H9 (cell line): ENCODE measurements around the gene CFAP77. TPM values are rescaled to one million over a fixed set of nuclear protein-coding genes. Genes with fewer than 3 reads are reported as not detected.
A peak's percentile ranks its signal among the peaks of the same experiment; 100 is the strongest.

Experiments used
- DNase-seq: peaks from one replicate; pipeline ENCODE4 v3.0.0-alpha.2; 2017
- H2AFZ ChIP-seq: one replicate; pipeline ENCODE4 v1.6.1; 2013; ENCODE audit warnings: mild to moderate bottlenecking, low read length, control low read depth, moderate library complexity
- H2AK5ac ChIP-seq: 2 replicates; pipeline ENCODE4 v1.6.1; 2013; ENCODE audit warnings: low read length, control low read depth, mixed read lengths; ENCODE audit not compliant: insufficient read length
- H2BK120ac ChIP-seq: one replicate; pipeline ENCODE4 v1.6.1; 2013; ENCODE audit warnings: low read depth, mild to moderate bottlenecking, low read length, control low read depth, inconsistent platforms; ENCODE audit not compliant: poor library complexity, severe bottlenecking
- H2BK12ac ChIP-seq: 2 replicates; pipeline ENCODE4 v1.6.1; 2013; ENCODE audit warnings: low read length, control low read depth, mixed read lengths, low read depth; ENCODE audit not compliant: insufficient read length
- H2BK15ac ChIP-seq: 2 replicates; pipeline ENCODE4 v1.6.1; 2013; ENCODE audit warnings: low read depth, low read length, control low read depth
- H2BK20ac ChIP-seq: one replicate; pipeline ENCODE4 v1.6.1; 2013; ENCODE audit warnings: low read depth, mild to moderate bottlenecking, low read length, control low read depth, inconsistent platforms; ENCODE audit not compliant: poor library complexity, severe bottlenecking
- H2BK5ac ChIP-seq: 2 replicates; pipeline ENCODE4 v1.6.1; 2013; ENCODE audit warnings: low read length, control low read depth, mixed read lengths; ENCODE audit not compliant: insufficient read length
- H3K14ac ChIP-seq: 2 replicates; pipeline ENCODE4 v1.6.1; 2013; ENCODE audit warnings: low read length, control low read depth; ENCODE audit not compliant: insufficient read depth
- H3K18ac ChIP-seq: 2 replicates; pipeline ENCODE4 v1.6.1; 2013; ENCODE audit warnings: low read depth, mild to moderate bottlenecking, mixed read lengths, low read length, control low read depth; ENCODE audit not compliant: insufficient read length
- H3K23ac ChIP-seq: 2 replicates; pipeline ENCODE4 v1.6.1; 2013; ENCODE audit warnings: low read length, control low read depth, mixed read lengths, low read depth; ENCODE audit not compliant: insufficient read length
- H3K23me2 ChIP-seq: 2 replicates; pipeline ENCODE4 v1.6.1; 2013; ENCODE audit warnings: low read depth, mild to moderate bottlenecking, mixed read lengths, low read length, control low read depth; ENCODE audit not compliant: insufficient read length, poor library complexity, severe bottlenecking
- H3K27ac ChIP-seq: 2 replicates; pipeline ENCODE4 v1.5.1; 2013; ENCODE audit warnings: low read length, control low read depth, mixed read lengths, low read depth; ENCODE audit not compliant: insufficient read length
- H3K27me3 ChIP-seq: 2 replicates; pipeline ENCODE4 v1.6.1; 2013; ENCODE audit warnings: low read length, control low read depth, inconsistent platforms; ENCODE audit not compliant: insufficient read depth
- H3K4ac ChIP-seq: 2 replicates; pipeline ENCODE4 v1.6.1; 2013; ENCODE audit warnings: low read depth, mild to moderate bottlenecking, control low read depth, inconsistent platforms, low read length, moderate library complexity
- H3K4me1 ChIP-seq: 2 replicates; pipeline ENCODE4 v1.6.1; 2013; ENCODE audit warnings: low read length, control low read depth, inconsistent platforms; ENCODE audit not compliant: insufficient read depth
- H3K4me2 ChIP-seq: 2 replicates; pipeline ENCODE4 v1.6.1; 2013; ENCODE audit warnings: low read length, control low read depth, mixed read lengths; ENCODE audit not compliant: insufficient read length, insufficient read depth
- H3K56ac ChIP-seq: 2 replicates; pipeline ENCODE4 v1.6.1; 2013; ENCODE audit warnings: low read depth, mild to moderate bottlenecking, mixed read lengths, low read length, control low read depth; ENCODE audit not compliant: insufficient read length
- H3K79me1 ChIP-seq: 2 replicates; pipeline ENCODE4 v1.6.1; 2013; ENCODE audit warnings: low read depth, mild to moderate bottlenecking, moderate library complexity, low read length, control low read depth, inconsistent platforms; ENCODE audit not compliant: insufficient read depth, poor library complexity, severe bottlenecking
- H3K79me2 ChIP-seq: 2 replicates; pipeline ENCODE4 v1.6.1; 2013; ENCODE audit warnings: low read length, control low read depth, inconsistent platforms; ENCODE audit not compliant: insufficient read depth
- H3K9ac ChIP-seq: 2 replicates; pipeline ENCODE4 v1.6.1; 2013; ENCODE audit warnings: low read length, control low read depth, mixed read lengths; ENCODE audit not compliant: insufficient read length; ENCODE audit errors: extremely low read depth
- H3K9me3 ChIP-seq: one replicate; pipeline ENCODE4 v1.6.1; 2013; ENCODE audit warnings: low read depth, low read length, inconsistent platforms; ENCODE audit not compliant: control insufficient read depth
- H3T11ph ChIP-seq: one replicate; pipeline ENCODE4 v1.6.1; 2013; ENCODE audit warnings: mild to moderate bottlenecking, low read length, control low read depth, inconsistent platforms
- H4K20me1 ChIP-seq: one replicate; pipeline ENCODE4 v1.6.1; 2013; ENCODE audit not compliant: control insufficient read depth, insufficient read length, insufficient read depth
- H4K5ac ChIP-seq: 2 replicates; pipeline ENCODE4 v1.6.1; 2013; ENCODE audit warnings: low read depth, mild to moderate bottlenecking, mixed read lengths, low read length, control low read depth; ENCODE audit not compliant: insufficient read length
- H4K8ac ChIP-seq: replicated peaks from 2 replicates; pipeline ENCODE4 v1.6.1; 2013; ENCODE audit warnings: low read length, control low read depth, mixed read lengths, low read depth; ENCODE audit not compliant: insufficient read length
- H4K91ac ChIP-seq: 2 replicates; pipeline ENCODE4 v1.6.1; 2013; ENCODE audit warnings: low read depth, mild to moderate bottlenecking, moderate library complexity, mixed read lengths, low read length, control low read depth; ENCODE audit not compliant: insufficient read length
- H3K27ac Mint-ChIP-seq, 3 experiments: 2 replicates in 2 of 3; 3 replicates in 1 of 3; pipeline ENCODE4 v1.8.0; 2020 to 2021; ENCODE audit warnings: mixed read lengths in 3 of 3, mild to moderate bottlenecking in 1 of 3, moderate library complexity in 1 of 3
- H3K27me3 Mint-ChIP-seq: 2 replicates; pipeline ENCODE4 v1.8.0; 2021; ENCODE audit warnings: low read depth, mild to moderate bottlenecking, moderate library complexity, mixed read lengths
- H3K36me3 Mint-ChIP-seq, 3 experiments: 2 replicates in 2 of 3; 3 replicates in 1 of 3; pipeline ENCODE4 v1.8.0; 2020 to 2021; ENCODE audit warnings: low read depth in 3 of 3, mixed read lengths in 3 of 3; ENCODE audit not compliant: insufficient read depth in 1 of 3
- H3K4me1 Mint-ChIP-seq, 2 experiments: 2 replicates each; pipeline ENCODE4 v1.8.0; 2020; ENCODE audit warnings: mixed read lengths in 2 of 2
- H3K4me3 Mint-ChIP-seq, 2 experiments: 2 replicates in 1 of 2; 3 replicates in 1 of 2; pipeline ENCODE4 v1.8.0; 2020 to 2021; ENCODE audit warnings: mild to moderate bottlenecking in 2 of 2, mixed read lengths in 2 of 2, moderate library complexity in 1 of 2
- H3K9me3 Mint-ChIP-seq, 2 experiments: 2 replicates in 1 of 2; 3 replicates in 1 of 2; pipeline ENCODE4 v1.8.0; 2020; ENCODE audit warnings: mild to moderate bottlenecking in 2 of 2, mixed read lengths in 2 of 2, moderate library complexity in 1 of 2
- CTCF ChIP-seq: fragments of 200-600 bp; sonication (generic); conservative IDR thresholded peaks from 3 replicates; pipeline ENCODE4 v1.8.0; 2021; ENCODE audit warnings: antibody characterized with exemption, mild to moderate bottlenecking
- WGBS: extraction: QIAGEN DNeasy Blood & Tissue Kit; methylation state at CpG from one replicate; pipeline ENCODE4 v1.1.7; 2013; ENCODE audit warnings: missing lambda C conversion rate, low lambda C conversion rate, mixed read lengths; ENCODE audit not compliant: insufficient read length; ENCODE audit errors: extremely low coverage; 5-methylcytosine and 5-hydroxymethylcytosine counted together
- total RNA-seq: library from RNA; stranded (reverse); gene quantifications from 2 replicates; pipeline ENCODE4 v1.2.1, GENCODE V29; 2021

CFAP77 gene
- total RNA-seq, 1 experiment from 2014 or later, result 0.72 TPM

GRCh38 chr9:132461281-132461896 is 51.4 kb downstream of the CFAP77 start:
- Histone ChIP-seq H2AK5ac (no peak overlapping the region), H2BK20ac (no peak overlapping the region), H4K8ac (no peak overlapping the region), H2BK5ac (no peak overlapping the region), H3K9ac (no peak overlapping the region), H3K23ac (no peak overlapping the region), H2AFZ (no peak overlapping the region), H3K27ac (no peak overlapping the region), H3K18ac (no peak overlapping the region), H3T11ph (no peak overlapping the region), H3K4me2 (no peak overlapping the region), H3K9me3 (no peaks in the 10 kb centered on the region), H2BK15ac (no peak overlapping the region), H3K27me3 (no peaks in the 10 kb centered on the region), H4K5ac (no peak overlapping the region), H3K79me1 (no peaks in the 10 kb centered on the region), H4K91ac (no peak overlapping the region), H3K14ac (no peak overlapping the region), H2BK12ac (no peak overlapping the region), H3K23me2 (no peaks in the 10 kb centered on the region), H3K56ac (no peak overlapping the region), H3K79me2 (no peaks in the 10 kb centered on the region), H2BK120ac (no peak overlapping the region), H4K20me1 (no peaks in the 10 kb centered on the region), H3K4me1 (no peaks in the 10 kb centered on the region), H3K4ac (no peak overlapping the region)
- Mint-ChIP-seq H3K27ac (0 out of 7 replicates have a peak overlapping the region, but pooled peaks of 1 of the 3 experiments have one; percentile 34), H3K4me3 (no peak overlapping the region), H3K4me1 (peaks cover 14 to 15% of the 10 kb centered on the region in 2 experiments), H3K27me3 (no peaks in the 10 kb centered on the region), H3K36me3 (no peaks in the 10 kb centered on the region), H3K9me3 (no peaks in the 10 kb centered on the region)
- no peak for DNase-seq
- no CpG with 5 or more reads among the region's 20 CpGs for WGBS
- no peak for TF ChIP-seq CTCF
